Esophagus squamous epithelium (tissue), 4 donors: ENCODE measurements around the gene RTCB.

Experiments used
- CTCF ChIP-seq, 6 experiments: fragments of 450-650 bp in 4 of 6; fragments of 200-600 bp in 2 of 6; sonication (generic) in 2 of 6; IDR thresholded peaks; one replicate each; pipeline ENCODE4 v1.5.1; 2016 to 2019; ENCODE audit warnings: antibody characterized with exemption in 6 of 6, mild to moderate bottlenecking in 4 of 6, moderate library complexity in 4 of 6
- POLR2A ChIP-seq, 4 donors: fragments of 450-650 bp; IDR thresholded peaks; one replicate each; pipeline ENCODE4 v1.6.1; 2017; ENCODE audit warnings: antibody characterized with exemption in 4 of 4, mild to moderate bottlenecking in 4 of 4, moderate library complexity in 3 of 4

GRCh38 chr22:32411402-32411801 lies 645 bp downstream of the RTCB start:
- TF ChIP-seq CTCF (IDR thresholded peaks at IDR 0.05) (no peak), POLR2A (IDR thresholded peaks at IDR 0.05) (no peak)
